Right atrium auricular region (tissue), 2 donors: ENCODE data around the gene PGGT1B. TPM values are rescaled to one million over a fixed set of nuclear protein-coding genes. Genes with fewer than 3 reads are reported as not detected.

Experiments
- DNase-seq: peaks from one replicate; pipeline ENCODE4 v3.0.0-alpha.2; 2019; ENCODE audit warnings: low spot score
- H3K27ac ChIP-seq, 2 donors: fragments of 200-600 bp; sonication (generic); 1 replicate in 1 of 2; 2 replicates in 1 of 2; pipeline ENCODE4 v1.5.1; 2016 to 2019
- H3K27me3 ChIP-seq, 2 donors: fragments of 200-600 bp; sonication (generic); one replicate each; pipeline versions ENCODE4 v1.5.1 to v1.6.0; 2017 to 2019
- H3K36me3 ChIP-seq: fragments of 200-600 bp; sonication (generic); one replicate; pipeline ENCODE4 v1.5.1; 2016
- H3K4me1 ChIP-seq, 2 donors: fragments of 200-600 bp; sonication (generic); one replicate each; pipeline versions ENCODE4 v1.5.1 to v1.6.0; 2017 to 2019
- H3K4me3 ChIP-seq, 2 donors: fragments of 200-600 bp; sonication (generic); 1 replicate in 1 of 2; 2 replicates in 1 of 2; pipeline ENCODE4 v1.5.1; 2017 to 2019; ENCODE audit warnings: mild to moderate bottlenecking in 1 of 2, moderate library complexity in 1 of 2
- H3K9me3 ChIP-seq, 2 donors: fragments of 200-600 bp; sonication (generic); one replicate each; pipeline ENCODE4 v1.5.1; 2019
- CTCF ChIP-seq, 2 donors: fragments of 200-600 bp; sonication (generic); IDR thresholded peaks; one replicate each; pipeline ENCODE4 v1.5.1; 2019; ENCODE audit warnings: antibody characterized with exemption in 2 of 2
- total RNA-seq, 2 donors: library from RNA; depleted of rRNA; stranded (reverse); fragments of >200 nt; gene quantifications; one replicate each; pipeline ENCODE4 v1.1.0, GENCODE V29; 2016

PGGT1B gene
- total RNA-seq, 2 donors from 2014 or later: 4.3 to 8.8 TPM

GRCh38 chr5:115271295-115272050 is 8.8 kb upstream of the PGGT1B start:
- H3K4me1 ChIP-seq: no peaks in the 10 kb centered on the region
- no peak for DNase-seq
- H3K4me3 ChIP-seq: no peak overlapping the region
- no peak for TF ChIP-seq CTCF (IDR thresholded peaks at IDR 0.05)
- peaks cover 20% of the 10 kb centered on the region for H3K36me3 ChIP-seq
- no peak overlapping the region for H3K27ac ChIP-seq
- no peaks in the 10 kb centered on the region for H3K27me3 ChIP-seq
- no peaks in the 10 kb centered on the region for H3K9me3 ChIP-seq

GRCh38 chr5:115267617-115268016 is 4.9 kb upstream of the PGGT1B start:
- Histone ChIP-seq H3K4me1 (peaks cover 0 to 5% of the 10 kb centered on the region in 2 donors), H3K4me3 (no peak overlapping the region), H3K27ac (no peak overlapping the region), H3K27me3 (no peaks in the 10 kb centered on the region), H3K9me3 (no peaks in the 10 kb centered on the region), H3K36me3 (no peaks in the 10 kb centered on the region)
- DNase-seq: no peak
- TF ChIP-seq CTCF (IDR thresholded peaks at IDR 0.05): no peak

GRCh38 chr5:115265220-115265619 is 2.5 kb upstream of the PGGT1B start:
- Histone ChIP-seq H3K9me3 (no peaks in the 10 kb centered on the region), H3K4me3 (no peak overlapping the region), H3K27me3 (no peaks in the 10 kb centered on the region), H3K36me3 (no peaks in the 10 kb centered on the region), H3K27ac (no peak overlapping the region), H3K4me1 (peaks cover 0 to 19% of the 10 kb centered on the region in 2 donors)
- DNase-seq: no peak
- no peak for TF ChIP-seq CTCF (IDR thresholded peaks at IDR 0.05)

GRCh38 chr5:115264786-115265185 is 2.1 kb upstream of the PGGT1B start:
- Histone ChIP-seq H3K27me3 (no peaks in the 10 kb centered on the region), H3K4me1 (peaks cover 0 to 20% of the 10 kb centered on the region in 2 donors), H3K36me3 (no peaks in the 10 kb centered on the region), H3K9me3 (no peaks in the 10 kb centered on the region), H3K27ac (no peak overlapping the region), H3K4me3 (no peak overlapping the region)
- DNase-seq: no peak
- no peak for TF ChIP-seq CTCF (IDR thresholded peaks at IDR 0.05)

- no peak for DNase-seq
- peaks cover 0 to 20% of the 10 kb centered on the region in 2 donors for H3K4me1 ChIP-seq
- peak overlapping the region; percentile 74 to 81 for H3K27ac ChIP-seq
- TF ChIP-seq CTCF (IDR thresholded peaks at IDR 0.05): no peak
- H3K4me3 ChIP-seq: peak overlapping the region; percentile 79 to 83
- no peaks in the 10 kb centered on the region for H3K36me3 ChIP-seq
- H3K9me3 ChIP-seq: no peaks in the 10 kb centered on the region
- H3K27me3 ChIP-seq: no peaks in the 10 kb centered on the region
Measured at GRCh38 chr5:115263078-115263380, 352 bp upstream of the PGGT1B start.

- Histone ChIP-seq H3K36me3 (no peaks in the 10 kb centered on the region), H3K27me3 (no peaks in the 10 kb centered on the region), H3K4me3 (peak overlapping the region; percentile 79 to 83), H3K4me1 (peaks cover 0 to 20% of the 10 kb centered on the region in 2 donors), H3K9me3 (no peaks in the 10 kb centered on the region), H3K27ac (peak overlapping the region; percentile 74 to 81)
- DNase-seq: no peak
- TF ChIP-seq CTCF (IDR thresholded peaks at IDR 0.05): no peak
Measured at GRCh38 chr5:115262011-115262320, 711 bp downstream of the PGGT1B start.
